ENCODE measurements around the gene PHC3. TPM values are rescaled to one million over a fixed set of nuclear protein-coding genes. Genes with fewer than 3 reads are reported as not detected.
A peak's percentile ranks its signal among the peaks of the same experiment; 100 is the strongest.
"Not testable (repeated sequence)": the region's sequence is repeated elsewhere in the genome, so short reads cannot be mapped to it uniquely, and the experiment has no call there.

The PHC3 gene
- total RNA-seq, 1 donor: 36.9 TPM

GRCh38 chr3:170117134-170117533 is 64.4 kb downstream of the PHC3 start:
- H4K20me1 ChIP-seq (ENCODE audit: insufficient read depth, low read length): no peaks in the 10 kb centered on the region
- peaks cover 62% of the 10 kb centered on the region for H3K36me3 ChIP-seq (ENCODE audit: insufficient read depth, low read length)
- H3K79me2 ChIP-seq (ENCODE audit: insufficient read depth, low read length): peaks cover 2% of the 10 kb centered on the region
- H3K4me1 ChIP-seq (ENCODE audit: insufficient read depth, low read length): no peaks in the 10 kb centered on the region
- peak; percentile 36 for TF ChIP-seq CTCF (IDR thresholded peaks at IDR 0.05; ENCODE audit: extremely low read depth, low read depth, low read length)
- no peak overlapping the region for H3K27ac ChIP-seq (ENCODE audit: low read depth, low read length)
- H2AFZ ChIP-seq (ENCODE audit: low read length): no peak overlapping the region
- no peak for DNase-seq (ENCODE audit: insufficient read length, low spot score, missing footprints)
- no peak overlapping the region for H3K4me3 ChIP-seq (ENCODE audit: insufficient read depth, low read length)
- H3K9me3 ChIP-seq (ENCODE audit: low read depth, low read length): no peaks in the 10 kb centered on the region
- no peak overlapping the region for H3K4me2 ChIP-seq (ENCODE audit: insufficient read depth, low read length)
- H3K27me3 ChIP-seq (ENCODE audit: insufficient read depth, low read length): no peaks in the 10 kb centered on the region

DNA sequence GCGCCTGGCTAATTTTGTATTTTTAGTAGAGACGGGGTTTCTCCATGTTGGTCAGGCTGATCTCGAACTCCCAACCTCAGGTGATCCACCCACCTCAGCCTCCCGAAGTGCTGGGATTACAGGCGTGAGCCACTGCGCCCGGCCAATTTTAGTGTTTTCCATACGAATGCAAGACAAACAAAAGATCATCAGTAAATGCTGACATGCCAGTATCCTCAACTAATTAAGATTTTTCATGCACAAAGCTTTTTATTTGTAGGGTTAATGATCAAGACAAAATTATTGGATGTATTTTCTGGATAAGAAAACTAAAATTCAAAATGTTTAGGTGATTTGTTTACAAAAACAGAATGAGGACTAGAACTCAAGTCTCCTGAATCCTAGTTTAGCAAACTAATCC is 67.4 kb downstream of the PHC3 start:
- H3K4me1 ChIP-seq (ENCODE audit: insufficient read depth, low read length); H3K4me3 ChIP-seq (ENCODE audit: insufficient read depth, low read length); H3K9me3 ChIP-seq (ENCODE audit: low read depth, low read length); H2AFZ ChIP-seq (ENCODE audit: low read length); H3K4me2 ChIP-seq (ENCODE audit: insufficient read depth, low read length); H3K27ac ChIP-seq (ENCODE audit: low read depth, low read length); H3K79me2 ChIP-seq (ENCODE audit: insufficient read depth, low read length); H3K27me3 ChIP-seq (ENCODE audit: insufficient read depth, low read length); DNase-seq (ENCODE audit: insufficient read length, low spot score, missing footprints); H4K20me1 ChIP-seq (ENCODE audit: insufficient read depth, low read length): not testable (repeated sequence)
- peaks cover 51% of the 10 kb centered on the region for H3K36me3 ChIP-seq (ENCODE audit: insufficient read depth, low read length)

GRCh38 chr3:170111147-170111771 is 70.3 kb downstream of the PHC3 start:
- Histone ChIP-seq H4K20me1 (ENCODE audit: insufficient read depth, low read length) (peaks cover 6% of the 10 kb centered on the region), H3K36me3 (ENCODE audit: insufficient read depth, low read length) (peaks cover 46% of the 10 kb centered on the region), H3K4me1 (ENCODE audit: insufficient read depth, low read length) (peaks cover 6% of the 10 kb centered on the region)

DNA sequence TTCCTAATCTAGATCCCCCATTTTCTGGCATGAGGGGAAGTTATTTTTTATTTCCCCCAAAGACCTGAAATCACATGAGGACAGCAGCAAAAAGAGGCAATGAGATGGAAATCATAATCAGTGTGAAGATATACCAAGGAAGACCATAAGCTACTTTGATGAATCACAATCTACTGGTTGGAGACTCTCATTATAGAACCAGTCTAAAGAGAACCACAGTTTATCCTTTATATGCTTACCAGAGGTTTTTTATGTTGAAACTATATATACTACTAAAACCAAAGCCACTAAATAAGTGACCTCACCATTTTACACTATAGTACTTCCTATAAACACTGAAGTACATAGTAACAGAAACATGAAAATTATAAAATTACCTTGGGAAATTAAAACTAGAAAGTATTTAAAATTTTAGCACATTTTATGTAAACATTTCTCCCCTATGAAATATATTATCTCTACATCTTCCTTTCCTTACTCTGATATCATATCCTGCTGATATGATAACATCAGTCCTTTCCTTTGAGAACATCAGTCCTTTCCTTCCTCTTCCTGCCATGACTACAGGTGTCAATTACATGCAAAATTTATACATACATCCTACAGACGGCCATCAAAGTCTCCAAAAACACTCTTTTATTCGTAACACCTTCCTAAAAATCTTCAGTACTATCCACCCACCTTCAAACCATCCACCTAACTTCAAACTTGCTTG is 71.8 kb downstream of the PHC3 start:
- DNase-seq (ENCODE audit: insufficient read length, low spot score, missing footprints): no peak
- no peaks in the 10 kb centered on the region for H3K9me3 ChIP-seq (ENCODE audit: low read depth, low read length)
- peaks cover 6% of the 10 kb centered on the region for H3K4me1 ChIP-seq (ENCODE audit: insufficient read depth, low read length)
- H3K79me2 ChIP-seq (ENCODE audit: insufficient read depth, low read length): peaks cover 6% of the 10 kb centered on the region
- H3K36me3 ChIP-seq (ENCODE audit: insufficient read depth, low read length): peaks cover 36% of the 10 kb centered on the region
- no peak overlapping the region for H3K27ac ChIP-seq (ENCODE audit: low read depth, low read length)
- no peak overlapping the region for H3K4me3 ChIP-seq (ENCODE audit: insufficient read depth, low read length)
- TF ChIP-seq CTCF (IDR thresholded peaks at IDR 0.05; ENCODE audit: extremely low read depth, low read depth, low read length): no peak
- H2AFZ ChIP-seq (ENCODE audit: low read length): no peak overlapping the region
- H4K20me1 ChIP-seq (ENCODE audit: insufficient read depth, low read length): peaks cover 6% of the 10 kb centered on the region
- H3K27me3 ChIP-seq (ENCODE audit: insufficient read depth, low read length): no peaks in the 10 kb centered on the region
- H3K4me2 ChIP-seq (ENCODE audit: insufficient read depth, low read length): no peak overlapping the region

More at GRCh38 chr3:170111147-170111771, 70.3 kb downstream of the PHC3 start:
- Histone ChIP-seq H2AFZ (ENCODE audit: low read length) (no peak overlapping the region), H3K79me2 (ENCODE audit: insufficient read depth, low read length) (peaks cover 6% of the 10 kb centered on the region), H3K9me3 (ENCODE audit: low read depth, low read length) (no peaks in the 10 kb centered on the region), H3K27me3 (ENCODE audit: insufficient read depth, low read length) (no peaks in the 10 kb centered on the region), H3K4me3 (ENCODE audit: insufficient read depth, low read length) (no peak overlapping the region), H3K27ac (ENCODE audit: low read depth, low read length) (no peak overlapping the region), H3K4me2 (ENCODE audit: insufficient read depth, low read length) (no peak overlapping the region)
- DNase-seq (ENCODE audit: insufficient read length, low spot score, missing footprints): peak; percentile 54
- TF ChIP-seq CTCF (IDR thresholded peaks at IDR 0.05; ENCODE audit: extremely low read depth, low read depth, low read length): no peak
